ENCODE measurements around the gene FLII.

DNA sequence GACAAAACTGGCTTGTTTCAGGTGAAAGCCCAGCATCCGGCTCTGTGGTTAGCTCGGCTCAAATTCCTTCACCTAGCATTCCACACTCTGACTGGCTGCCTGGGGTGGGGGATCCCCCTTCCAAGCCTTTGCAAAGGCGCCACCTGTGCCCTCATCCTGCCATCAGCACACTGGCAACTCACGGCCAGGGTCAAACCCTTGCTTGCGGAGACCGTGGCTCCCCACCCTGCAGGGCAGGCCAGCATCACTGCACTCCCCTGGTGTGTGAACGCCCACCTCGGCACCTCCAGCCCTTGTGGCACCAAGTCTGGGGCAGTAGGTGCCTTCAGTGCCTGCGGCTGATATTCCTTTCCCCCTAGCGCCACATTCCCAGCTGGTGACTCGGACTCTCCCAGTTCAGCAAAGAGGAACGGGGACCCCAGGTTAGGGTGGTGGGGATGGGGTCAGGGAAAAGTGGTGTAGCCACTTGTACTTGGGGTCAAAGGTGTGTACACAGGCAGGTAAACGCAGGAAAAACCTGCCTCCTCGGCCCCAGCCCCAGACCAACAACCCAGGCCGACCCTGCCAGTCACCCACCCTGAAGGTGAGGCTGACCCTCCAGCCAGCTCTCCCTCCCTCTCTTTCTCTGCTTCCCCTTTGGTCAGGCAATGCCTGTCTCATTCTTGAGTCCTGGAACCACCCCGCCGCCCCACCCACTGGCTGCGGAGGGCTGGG is 1.1 kb downstream of the FLII start:
- TF ChIP-seq POLR2A (IDR thresholded peaks at IDR 0.05; ENCODE audit: low read depth, low read length) = no peak
- TF ChIP-seq TAF1 (IDR thresholded peaks at IDR 0.05; ENCODE audit: low read depth, low read length) = no peak
- no peak for TF ChIP-seq POLR2AphosphoS5 (IDR thresholded peaks at IDR 0.05; ENCODE audit: low read depth, low read length)

Measured in GM12891 (cell line).